GM21360 (cell line): ENCODE results near the gene PUSL1.
A peak's percentile ranks its signal among the peaks of the same experiment; 100 is the strongest.

Source experiments
- ATAC-seq: cut with Tn5 transposase; IDR thresholded peaks from one replicate; pipeline ENCODE4 v1.9.1; 2021; ENCODE audit warnings: mild to moderate bottlenecking, moderate library complexity; ENCODE audit not compliant: unreplicated experiment

PUSL1 gene, protein sequence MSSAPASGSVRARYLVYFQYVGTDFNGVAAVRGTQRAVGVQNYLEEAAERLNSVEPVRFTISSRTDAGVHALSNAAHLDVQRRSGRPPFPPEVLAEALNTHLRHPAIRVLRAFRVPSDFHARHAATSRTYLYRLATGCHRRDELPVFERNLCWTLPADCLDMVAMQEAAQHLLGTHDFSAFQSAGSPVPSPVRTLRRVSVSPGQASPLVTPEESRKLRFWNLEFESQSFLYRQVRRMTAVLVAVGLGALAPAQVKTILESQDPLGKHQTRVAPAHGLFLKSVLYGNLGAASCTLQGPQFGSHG

DNA sequence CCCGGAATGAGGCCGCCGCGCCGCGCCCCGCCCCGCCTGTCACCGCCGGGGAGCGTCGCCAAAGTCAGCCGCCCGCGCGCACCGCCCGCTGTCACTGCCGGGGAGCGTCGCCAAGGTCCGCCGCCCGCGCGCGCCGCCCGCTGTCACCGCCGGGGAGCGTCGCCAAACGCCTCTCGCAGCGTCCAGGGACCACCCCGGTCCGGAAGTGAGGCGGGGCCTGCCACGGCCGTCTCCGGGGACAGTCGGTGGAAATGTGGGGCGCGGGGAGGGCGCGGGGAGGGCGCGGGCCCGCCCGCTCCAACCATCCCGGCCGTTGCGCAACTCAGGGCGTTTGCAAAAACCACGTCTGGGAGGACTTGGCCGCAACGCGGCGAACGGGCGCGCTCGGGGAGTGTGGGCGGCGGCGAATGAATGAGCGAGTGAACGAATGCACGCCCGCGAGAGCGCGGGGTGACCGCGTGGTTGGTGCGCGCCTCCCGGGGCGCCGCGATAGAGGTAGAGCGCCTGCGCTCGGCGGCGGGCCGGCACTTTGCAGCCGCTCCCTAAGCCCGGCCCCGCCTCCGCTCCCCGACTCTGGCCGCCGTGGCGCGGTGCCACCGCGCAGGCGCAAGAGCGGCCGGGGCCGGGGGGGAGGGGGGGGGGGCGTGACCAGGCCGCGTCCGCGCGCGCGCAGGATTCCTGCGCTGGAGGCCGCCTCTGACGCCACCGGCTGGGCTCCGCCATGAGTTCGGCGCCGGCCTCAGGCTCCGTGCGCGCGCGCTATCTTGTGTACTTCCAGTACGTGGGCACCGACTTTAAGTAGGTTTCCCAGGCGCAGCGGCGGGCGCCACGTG, at the start of gene PUSL1, which contains the start of gene ACAP3:
Gene PUSL1, plus strand, starts transcription at position 675 of the 833 bp plus-strand sequence. Its CDS starts 47 bp downstream, at position 722.
Gene ACAP3, minus strand, starts transcription at position 8 of the 833 bp plus-strand sequence. CDS start 115 bp downstream, outside the sequence.
- peak; percentile 46 for ATAC-seq

DNA sequence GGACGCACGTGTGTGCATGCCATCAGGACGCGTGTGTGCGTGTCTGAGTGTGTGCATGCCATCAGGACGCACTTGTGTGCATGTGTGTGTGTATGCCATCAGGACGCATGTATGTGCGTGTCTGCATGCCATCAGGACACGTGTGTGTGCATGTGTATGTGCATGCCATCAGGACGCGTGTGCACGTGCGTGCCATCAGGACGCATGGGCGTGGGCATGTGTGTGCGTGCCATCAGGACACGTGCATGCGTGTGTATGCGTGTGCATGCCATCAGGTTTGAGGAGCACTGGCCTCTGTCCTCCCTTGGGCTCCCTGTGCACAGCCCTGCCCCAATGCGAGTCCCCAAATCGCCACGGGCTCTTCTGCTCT, 49.3 kb upstream of the PUSL1 start:
- no peak for ATAC-seq

DNA sequence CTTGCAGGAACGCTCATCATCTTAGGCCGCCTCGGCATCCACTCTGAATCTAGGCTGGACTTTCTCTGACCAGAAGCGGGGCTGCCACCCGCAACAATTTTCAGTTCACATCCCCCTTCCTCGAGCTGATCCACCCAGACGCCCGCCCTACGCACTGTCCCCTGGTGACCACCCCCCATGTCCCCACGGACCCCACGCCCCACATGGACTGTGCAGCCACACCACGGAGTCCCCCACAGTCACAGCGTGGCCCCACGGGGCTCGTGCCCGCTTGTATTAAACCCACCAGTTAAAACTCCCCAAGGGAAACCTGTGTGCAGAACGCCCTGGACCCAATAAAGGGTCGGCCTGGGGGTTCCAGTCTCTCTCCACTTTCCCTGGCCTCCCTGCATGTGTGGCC, 48.9 kb upstream of the PUSL1 start:
- no peak for ATAC-seq

DNA sequence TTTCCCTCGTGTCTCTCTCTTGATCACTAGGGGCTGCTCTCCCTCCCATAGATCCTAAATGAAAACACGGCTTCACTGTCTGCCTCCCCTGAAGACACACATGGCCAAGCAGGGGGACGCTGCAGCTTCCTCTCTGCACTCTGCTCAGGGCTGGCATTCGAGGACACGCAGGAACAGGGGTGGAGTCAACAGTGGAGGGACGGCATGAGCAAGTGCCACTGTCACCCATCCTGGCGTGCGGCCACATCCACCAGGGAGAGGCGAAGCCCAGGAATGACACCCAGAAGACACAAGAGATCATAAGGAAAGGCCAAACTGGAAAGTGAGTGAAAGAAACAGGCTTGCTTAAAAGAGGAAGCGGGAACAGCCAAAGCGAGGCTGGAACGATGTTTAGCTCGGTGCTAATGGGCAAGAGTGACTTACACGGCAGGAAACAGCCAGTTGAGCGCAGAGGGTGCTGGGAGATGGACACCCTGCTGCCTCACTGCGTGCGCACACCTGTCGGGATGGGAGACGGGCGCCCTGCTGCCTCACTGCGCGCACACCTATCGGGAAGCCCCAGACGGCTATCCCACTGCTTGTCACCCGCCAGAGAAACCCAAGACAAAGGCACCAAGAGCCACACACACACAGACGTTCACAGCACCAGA, 48.3 kb upstream of the PUSL1 start:
- ATAC-seq: no peak

DNA sequence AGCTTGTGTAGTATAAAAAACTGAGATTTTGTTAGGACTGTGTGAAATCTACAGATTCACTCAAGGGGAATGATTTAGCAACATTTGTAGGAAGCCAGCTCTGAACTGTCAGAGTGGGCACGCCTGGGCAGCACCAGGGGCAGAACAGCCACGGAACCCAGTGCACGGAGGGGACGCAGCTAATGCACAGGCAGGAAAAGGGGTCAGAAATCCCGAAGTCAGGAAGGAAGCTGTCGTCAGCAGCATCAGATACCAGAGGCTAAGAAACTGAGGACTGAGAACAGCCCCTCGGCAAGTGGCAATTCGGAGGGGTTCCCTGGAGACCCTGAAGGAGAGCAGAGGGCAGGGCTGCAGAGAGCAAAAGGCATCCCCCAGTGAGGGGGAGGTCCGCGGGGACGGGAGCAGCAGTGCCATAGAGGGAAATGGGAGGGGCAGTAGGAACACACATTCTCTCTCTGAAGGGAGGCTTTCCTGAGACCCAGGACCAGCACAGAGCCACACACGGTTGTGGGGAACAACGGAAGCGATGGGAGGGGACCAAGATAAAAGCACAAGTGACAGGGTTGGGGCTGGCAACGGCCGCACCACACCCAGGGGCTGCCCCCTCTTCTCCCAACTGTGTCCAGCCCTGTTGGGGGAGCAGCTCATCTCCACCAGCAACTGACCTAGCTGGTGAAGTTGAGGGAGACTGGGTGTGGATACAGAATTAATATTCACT, 47.4 kb upstream of the PUSL1 start:
- ATAC-seq: no peak

DNA sequence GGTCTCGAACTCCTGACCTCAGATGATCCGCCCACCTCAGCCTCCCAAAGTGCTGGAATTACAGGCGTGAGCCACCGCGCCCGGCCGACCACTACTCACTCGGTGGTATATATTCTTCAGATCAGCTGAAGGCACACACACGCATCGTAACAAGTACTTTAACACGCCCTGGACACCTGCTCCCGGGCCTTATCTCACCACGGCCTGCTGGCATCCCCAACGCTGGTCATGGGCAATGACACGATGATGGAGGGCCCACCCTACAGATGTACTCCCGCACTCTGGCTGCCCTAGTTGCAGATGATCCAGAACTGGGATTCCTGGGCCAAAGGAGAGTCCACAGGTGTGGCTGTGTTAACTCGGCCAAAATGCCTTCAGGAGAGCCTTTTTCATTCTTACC, 46.3 kb upstream of the PUSL1 start:
- no peak for ATAC-seq

DNA sequence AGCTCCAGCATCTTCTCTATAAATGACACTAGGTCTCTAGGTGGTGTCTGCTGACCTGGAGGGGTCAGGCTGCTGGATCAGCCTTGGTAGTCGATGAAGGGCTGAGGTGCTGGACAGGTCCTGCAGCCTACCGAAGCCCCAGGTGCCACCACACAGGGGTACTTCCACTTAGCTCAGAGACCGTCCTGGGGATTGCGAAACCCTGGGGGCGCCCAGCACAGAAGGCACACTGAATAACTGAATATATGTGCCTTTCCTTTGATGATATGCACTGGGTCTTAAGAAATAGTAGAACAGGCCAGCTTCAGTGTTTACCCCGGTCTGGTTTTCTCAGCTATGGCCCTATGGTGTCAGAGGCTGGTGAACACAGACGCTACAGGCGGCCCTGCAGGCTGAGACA, 45.6 kb upstream of the PUSL1 start:
- no peak for ATAC-seq

DNA sequence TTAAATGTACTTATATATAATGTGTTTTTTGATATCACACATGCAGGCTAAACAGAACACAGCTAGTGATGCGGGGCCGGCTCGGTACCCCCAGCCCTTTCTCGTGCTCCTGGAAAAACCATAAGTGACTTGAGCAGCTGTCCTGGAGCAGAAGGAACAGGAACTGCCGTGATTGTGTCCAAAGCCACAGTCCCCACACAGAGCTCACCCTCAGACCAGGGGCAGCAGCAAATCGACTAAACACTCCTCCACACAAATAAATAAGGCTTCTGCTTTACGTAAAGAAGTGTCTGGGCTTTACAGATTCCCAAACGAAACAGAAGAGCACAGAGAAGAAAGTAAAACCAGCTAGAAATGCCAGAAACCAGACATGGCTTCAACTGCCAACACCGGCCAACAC, 44.4 kb upstream of the PUSL1 start:
- no peak for ATAC-seq

DNA sequence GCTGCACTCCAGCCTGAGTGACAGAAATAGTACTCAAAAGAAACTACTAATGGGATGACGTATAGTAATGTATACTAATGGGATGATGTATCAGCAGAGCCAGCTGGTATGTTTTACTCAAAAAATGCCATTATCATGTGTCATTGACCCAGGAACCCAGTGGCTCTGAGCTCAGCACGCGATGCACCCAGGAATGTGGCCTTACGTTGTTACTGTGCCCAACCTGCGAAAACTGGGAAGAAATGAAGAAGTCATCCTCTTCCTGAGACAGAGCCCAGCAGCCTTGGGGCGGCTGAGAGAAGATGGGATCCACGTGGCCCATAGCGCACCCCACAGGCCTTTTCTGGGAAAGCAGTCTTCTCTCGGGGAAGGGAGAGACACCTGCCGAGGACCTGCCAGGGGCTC, 43.5 kb upstream of the PUSL1 start:
- no peak for ATAC-seq

DNA sequence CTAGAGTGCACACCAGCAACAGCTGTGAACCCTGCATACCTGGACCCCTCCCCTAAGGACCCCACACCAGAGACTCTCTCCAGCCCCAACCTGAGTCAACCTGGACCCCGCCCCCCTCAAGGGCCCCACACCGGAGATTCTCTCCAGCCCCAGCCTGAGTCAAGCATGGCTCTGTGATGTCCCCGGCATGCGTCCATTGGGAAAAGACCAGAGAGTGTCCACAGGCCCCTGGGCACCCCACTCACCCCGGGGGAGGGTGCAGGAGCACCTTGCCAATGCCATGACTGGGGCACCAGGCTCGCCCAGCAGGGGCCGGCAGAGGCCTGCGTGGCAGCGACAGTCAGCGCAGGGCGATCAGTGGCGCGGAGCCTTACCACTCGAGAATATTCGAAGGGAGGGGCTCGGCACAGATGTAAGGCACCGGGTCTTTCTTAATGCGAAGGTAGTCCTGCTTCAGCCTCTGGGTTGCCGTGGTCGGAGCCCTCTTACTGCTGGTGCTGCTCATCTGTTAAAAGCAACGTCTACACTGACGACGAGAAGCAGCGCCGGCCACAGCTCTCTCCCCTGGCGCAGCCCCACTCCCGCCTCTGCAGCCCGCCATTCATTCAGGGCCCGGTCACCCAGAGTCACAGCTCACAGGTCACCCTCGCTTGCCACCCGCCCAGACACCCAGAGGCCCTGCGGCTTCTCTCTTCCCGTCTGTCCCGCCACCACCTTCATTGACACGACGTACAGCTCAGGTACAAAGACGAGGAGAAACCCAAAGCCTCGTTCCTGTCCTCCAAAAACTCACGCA, 40.7 kb upstream of the PUSL1 start:
- no peak for ATAC-seq

DNA sequence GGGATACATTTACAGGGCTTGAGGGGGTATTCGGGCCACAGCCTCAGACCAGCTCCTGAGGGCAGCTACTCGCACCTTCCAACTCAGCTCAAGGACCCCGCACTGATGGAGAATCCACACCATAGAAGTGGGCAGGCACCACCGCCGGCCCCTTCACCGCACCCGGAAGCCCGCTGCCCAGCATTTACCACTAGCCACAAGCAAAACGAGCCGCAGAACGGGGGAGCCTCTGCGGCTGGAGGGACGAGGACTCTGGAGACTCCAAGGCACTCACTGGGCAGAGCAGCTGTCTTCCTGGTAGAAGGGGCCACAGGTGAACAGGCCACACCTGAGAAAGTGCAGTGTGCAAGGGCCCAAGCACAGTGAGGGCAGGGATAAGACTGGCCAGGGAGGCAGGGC, 40.1 kb upstream of the PUSL1 start:
- no peak for ATAC-seq

DNA sequence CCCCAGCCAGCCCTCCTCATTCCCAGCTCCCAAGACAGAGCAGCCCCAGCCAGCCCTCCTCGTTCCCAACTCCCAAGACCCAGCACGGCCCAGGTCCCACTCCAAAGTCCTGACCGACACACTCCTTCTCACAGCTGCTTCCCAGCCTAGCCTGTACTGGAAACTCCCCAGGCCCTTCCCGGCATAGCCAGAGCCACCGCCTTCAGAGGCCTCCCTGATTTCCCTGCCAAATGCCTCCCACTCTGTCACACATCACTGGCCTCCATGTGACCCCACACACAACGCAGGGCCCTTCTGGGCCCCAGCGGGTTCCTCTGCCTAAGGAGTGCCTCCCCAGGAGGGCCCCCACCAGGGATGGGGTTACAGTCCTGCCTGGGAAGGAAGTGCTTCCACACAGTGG, 37.6 kb upstream of the PUSL1 start:
- ATAC-seq: no peak

DNA sequence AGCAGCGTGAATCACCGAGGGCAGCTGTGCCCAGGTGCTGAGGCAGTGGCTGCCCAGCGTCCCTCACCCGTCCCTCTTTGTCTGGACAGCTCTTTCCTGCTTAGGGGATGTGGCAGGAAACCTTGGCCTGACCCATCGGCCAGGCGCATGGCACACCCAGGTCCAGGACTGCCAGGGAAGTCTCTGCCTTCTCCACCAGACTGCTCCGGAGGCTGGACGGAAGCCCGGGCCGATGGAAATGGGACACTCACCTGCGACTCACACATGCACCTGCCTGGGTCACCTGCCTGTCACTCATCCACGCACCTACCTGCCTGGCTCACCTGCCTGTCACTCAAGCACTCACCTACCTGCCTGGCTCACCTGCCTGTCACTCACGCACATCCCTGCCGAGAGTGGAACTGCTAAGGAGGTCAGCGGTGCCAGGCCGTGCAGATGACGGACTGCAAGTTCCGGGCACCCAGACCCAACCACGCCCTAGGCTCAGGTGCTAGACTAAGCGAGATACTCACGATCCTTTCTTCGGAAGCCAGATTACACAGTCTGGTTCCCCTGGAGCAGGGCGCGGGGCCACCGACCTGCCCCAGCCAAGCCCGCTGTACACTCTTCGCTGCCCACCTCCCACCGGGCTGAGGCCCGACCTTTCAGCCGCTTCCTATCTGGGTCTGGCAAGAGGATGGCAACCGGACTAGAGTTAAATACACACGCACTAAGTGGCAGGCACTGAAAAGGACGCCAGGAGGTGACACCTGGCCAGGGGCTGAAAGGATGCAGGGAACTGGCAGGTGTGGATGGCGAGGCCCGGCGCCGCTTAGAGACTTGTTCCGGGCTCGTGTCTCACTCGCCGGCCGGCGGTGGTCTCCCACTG, 35.8 kb upstream of the PUSL1 start:
- ATAC-seq: no peak

DNA sequence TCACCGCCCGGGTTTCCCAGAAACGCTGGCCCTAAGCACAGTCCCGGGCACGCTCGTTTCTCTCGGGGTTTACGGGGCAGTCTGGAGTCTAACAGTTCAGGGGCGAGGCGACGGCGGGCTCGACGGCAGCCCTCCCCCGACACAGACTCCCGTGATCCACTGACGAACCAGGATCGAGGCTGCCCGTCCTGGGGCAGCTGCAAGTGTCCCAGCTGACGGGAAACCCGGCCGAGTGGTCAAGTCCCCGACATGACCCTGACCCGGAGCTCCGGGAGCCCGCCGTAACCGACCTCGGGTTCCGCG, 35.2 kb upstream of the PUSL1 start:
- ATAC-seq: no peak

DNA sequence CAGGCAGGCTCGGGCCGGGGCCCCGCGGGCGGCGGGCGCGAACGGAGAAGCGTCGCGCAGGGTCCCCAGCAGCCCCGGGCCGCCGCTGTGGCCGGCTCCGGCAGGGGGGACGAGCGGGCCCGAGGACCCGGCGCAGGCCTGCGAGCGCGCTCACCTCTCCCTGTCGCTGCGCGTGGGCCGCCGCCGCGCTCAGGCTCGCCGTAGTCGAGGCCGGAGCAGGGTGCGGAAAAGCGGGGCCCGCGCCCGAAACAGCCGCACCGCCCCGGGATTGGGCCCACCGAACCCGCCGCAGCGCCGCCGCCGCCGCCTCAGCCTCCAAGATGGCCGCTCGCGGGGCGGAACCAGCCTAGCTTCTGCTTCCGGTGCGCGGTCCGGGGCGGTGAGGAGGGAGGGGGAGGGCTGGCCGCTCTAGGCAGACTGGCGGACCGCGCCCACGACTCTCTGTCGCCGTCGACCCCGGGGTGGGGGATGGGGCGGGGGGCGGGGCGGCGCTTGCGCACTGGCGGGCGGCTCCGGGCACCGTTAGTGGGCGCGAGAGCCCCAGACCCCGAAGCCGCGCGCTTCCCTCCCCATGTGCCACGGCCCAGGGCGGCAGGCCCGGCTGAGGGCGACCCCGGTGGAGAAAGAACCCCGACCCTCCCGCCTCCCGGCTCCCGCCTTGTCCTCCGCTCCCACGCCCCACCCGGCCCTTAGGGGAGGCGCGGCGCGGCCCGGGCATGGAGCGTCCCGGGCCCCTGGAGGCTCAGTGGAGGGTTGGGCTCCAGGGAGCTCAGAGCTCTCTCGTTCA, 34.7 kb upstream of the PUSL1 start, which contains the start of gene UBE2J2:
Gene UBE2J2, minus strand, starts transcription at position 343 of the 787 bp plus-strand sequence. CDS start 5,862 bp downstream, outside the sequence.
- ATAC-seq: peak; percentile 81

DNA sequence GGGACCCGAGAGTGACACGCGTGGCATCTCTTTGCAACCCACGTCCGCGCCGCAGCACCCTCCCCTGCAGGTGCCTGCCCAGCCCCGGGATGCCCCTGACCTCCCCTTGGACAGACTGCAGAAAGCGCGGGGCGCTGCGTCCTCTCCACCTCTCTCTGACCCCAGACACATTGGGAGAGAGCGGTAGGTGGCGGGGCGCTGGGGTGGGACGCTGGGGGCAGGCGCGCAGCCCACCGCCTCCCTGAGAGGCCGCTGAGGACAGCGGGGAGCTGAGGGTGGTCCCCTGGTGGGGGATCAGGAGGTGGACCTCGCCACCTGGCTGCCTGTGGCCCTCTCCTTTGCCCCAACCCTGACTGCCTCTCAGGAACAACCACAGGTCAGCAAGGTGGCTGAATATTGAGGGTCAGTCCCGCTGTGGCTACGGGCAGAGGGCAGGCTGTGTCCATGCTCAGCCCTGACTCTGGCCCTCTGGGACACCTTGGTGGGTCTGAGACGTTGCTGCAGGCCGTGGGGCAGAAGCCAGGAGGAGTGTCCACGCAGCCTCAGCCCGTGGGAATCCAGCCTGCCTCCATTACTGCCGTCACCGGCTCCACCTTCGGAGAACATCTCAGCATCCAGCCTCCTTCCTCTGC, 34.0 kb upstream of the PUSL1 start:
- ATAC-seq: no peak

DNA sequence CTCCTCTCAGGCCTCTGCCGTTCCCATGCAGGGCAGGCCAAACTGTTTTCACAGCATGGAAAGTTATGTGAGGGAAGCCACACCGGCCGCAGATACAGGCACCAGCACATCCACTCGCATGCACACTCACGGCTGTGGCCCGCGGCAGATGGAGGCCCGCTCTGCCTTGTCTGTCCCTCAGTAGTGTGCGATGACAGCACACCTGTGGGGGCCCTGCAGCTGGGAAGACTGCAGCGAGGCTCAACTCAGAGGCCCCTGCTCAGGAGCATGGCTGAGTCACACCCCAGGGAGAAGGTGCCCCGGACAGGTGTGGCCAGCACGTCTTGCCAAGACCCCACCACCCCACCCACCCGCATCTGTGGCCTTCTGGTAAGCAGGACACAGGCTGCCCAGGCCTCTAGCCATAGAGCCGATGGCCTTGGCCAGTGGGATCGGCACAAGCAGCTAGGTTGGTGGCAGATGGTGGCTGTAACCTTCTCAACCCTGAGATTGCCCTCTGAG, 33.4 kb upstream of the PUSL1 start:
- no peak for ATAC-seq

DNA sequence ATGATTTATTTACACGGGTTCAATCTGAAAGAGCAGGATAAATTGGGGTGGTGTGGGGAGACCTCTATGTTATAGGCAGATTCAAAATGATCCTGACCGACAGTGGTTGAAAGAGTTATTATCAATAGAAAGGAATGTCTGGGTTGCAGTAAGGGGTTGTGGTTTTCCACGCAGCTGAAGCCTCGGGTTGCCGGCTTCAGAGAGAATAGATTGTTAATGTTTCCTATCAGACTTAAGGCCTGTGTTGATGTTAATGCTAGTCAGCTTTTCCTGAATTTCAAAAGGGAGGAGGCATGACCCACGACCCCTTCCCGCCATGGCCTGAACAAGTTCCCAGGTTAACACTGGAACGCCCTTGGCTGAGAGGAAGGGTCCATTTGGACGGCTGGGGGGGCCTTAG, 32.6 kb upstream of the PUSL1 start:
- no peak for ATAC-seq
